ENCODE results near the gene PRRX2. TPM values are rescaled to one million over a fixed set of nuclear protein-coding genes. Genes with fewer than 3 reads are reported as not detected.

The PRRX2 gene
- total and polyA plus RNA-seq, 9 of the 15 experiments (the other 6 are each of a cell fraction or from before 2014, with no cell fraction given) = 0.21 TPM; not detected in 8

- Histone ChIP-seq H2AFZ (ENCODE audit: low read depth, low read length) (peak overlapping the region; percentile 63), H3K27ac (ENCODE audit: extremely low read depth, low read depth, low read length) (no peak overlapping the region), H3K9me1 (ENCODE audit: control insufficient read depth, insufficient read depth, low read length) (peaks cover 4% of the 10 kb centered on the region), H3K36me3 (ENCODE audit: control insufficient read depth, insufficient read depth, low read length) (no peaks in the 10 kb centered on the region), H3K9ac (ENCODE audit: insufficient read depth in 1 of 2, low read depth in 2 of 2, low read length in 2 of 2) (peak overlapping the region in 1 of 2 experiments; percentile 61; a peak in 1 of 4 replicates), H4K20me1 (replicated peaks; ENCODE audit: control insufficient read depth, insufficient read depth, low read length) (peaks cover 18% of the 10 kb centered on the region; the same call in 1 of the 2 replicates), H3K4me2 (ENCODE audit: insufficient read depth, low read length) (peak overlapping the region; percentile 1; the same call in 1 of the 2 replicates), H3K4me3 (no peak overlapping the region), H3K9me3 (replicated peaks; ENCODE audit: control insufficient read depth, insufficient read depth, low read depth, low read length) (no peaks in the 10 kb centered on the region), H3K4me1 (replicated peaks in 1 of 2; ENCODE audit: control insufficient read depth in 2 of 2, insufficient read depth in 2 of 2, low read length in 2 of 2) (peaks cover 0 to 40% of the 10 kb centered on the region in 2 experiments; a peak in 3 of 5 replicates), H3K79me2 (ENCODE audit: control insufficient read depth, insufficient read depth, low read length) (no peaks in the 10 kb centered on the region), H3K27me3 (ENCODE audit: control insufficient read depth in 2 of 2, insufficient read depth in 2 of 2, low read length in 2 of 2) (peaks cover 22 to 46% of the 10 kb centered on the region in 2 experiments)
- in situ Hi-C loops (cut with MboI) (loop anchor here (5.0 kb wide), 1 partner anchor 1525 kb away; no protein-coding TSS in a partner anchor), intact Hi-C loops (cut with micrococcal nuclease) (loop anchor here (5.0 kb wide), 1 partner anchor 1010 kb away; no protein-coding TSS in a partner anchor)
- no TSS peak for BruUV-seq (replicated peaks)
- DNase-seq (ENCODE audit: extremely low read depth in 1 of 4, low spot score in 3 of 4) (peak; percentile 65 to 76 (median 70)), FAIRE-seq (peak; percentile 59), ATAC-seq (peak; percentile 71)
- CTCF ChIA-PET (ENCODE audit: low intra/inter-chr PET ratio) = no interaction called here
- POLR2A ChIA-PET = interaction anchor here (0.6 to 0.9 kb wide), 2 partner anchors 8 to 1360 kb away, joined by 3 read pairs; no protein-coding TSS in a partner anchor
- WGBS (ENCODE audit: insufficient coverage, low coverage, missing lambda C conversion rate) = 17% methylated on average over 7 of the region's 7 CpGs
- TF ChIP-seq MAX (CRISPR knock-in tag; IDR thresholded peaks at IDR 0.05) = no peak
- TF ChIP-seq ARID3A (IDR thresholded peaks at IDR 0.05; ENCODE audit: borderline replicate concordance, low read depth, low read length) = no peak
- no peak for TF ChIP-seq ZNF274 (IDR thresholded peaks at IDR 0.05; ENCODE audit: borderline replicate concordance, low read depth, low read length)
- peak; percentile 35; the same call in 1 of the 2 replicates for TF ChIP-seq TCF7L2 (IDR thresholded peaks at IDR 0.05; ENCODE audit: low read depth, low read length)
- TF ChIP-seq FOXM1 (IDR thresholded peaks at IDR 0.05; ENCODE audit: low read depth) = no peak
- no peak for TF ChIP-seq FOXM1 (CRISPR knock-in tag; IDR thresholded peaks at IDR 0.05; ENCODE audit: low read depth)
- TF ChIP-seq ZNF143 (CRISPR knock-in tag; IDR thresholded peaks at IDR 0.05) = no peak
- no peak for TF ChIP-seq THRB (CRISPR knock-in tag; conservative IDR thresholded peaks at IDR 0.05)
- TF ChIP-seq FOXK2 (conservative IDR thresholded peaks at IDR 0.05 in 1 of 2, IDR thresholded peaks at IDR 0.05 in 1 of 2; ENCODE audit: low read depth in 2 of 2) = peak; percentile 38 to 79; a peak in 3 of 4 replicates
- TF ChIP-seq ZNF655 (CRISPR knock-in tag; IDR thresholded peaks at IDR 0.05) = no peak
- no peak for TF ChIP-seq RBM22 (IDR thresholded peaks at IDR 0.05; ENCODE audit: low read depth, low read length, poor library complexity, severe bottlenecking)
- TF ChIP-seq NR2F6 (CRISPR knock-in tag; IDR thresholded peaks at IDR 0.05) = no peak
- TF ChIP-seq ZNF408 (CRISPR knock-in tag; IDR thresholded peaks at IDR 0.05; ENCODE audit: low read depth) = no peak
- TF ChIP-seq MYBL2 (IDR thresholded peaks at IDR 0.05; ENCODE audit: low read depth) = no peak
- TF ChIP-seq MYBL2 (CRISPR knock-in tag; IDR thresholded peaks at IDR 0.05; ENCODE audit: borderline replicate concordance) = no peak
- TF ChIP-seq HMGN3 (IDR thresholded peaks at IDR 0.05; ENCODE audit: borderline replicate concordance, extremely low read depth, insufficient read length, low read depth, low read length) = no peak
- TF ChIP-seq ETV1 (tag; conservative IDR thresholded peaks at IDR 0.05; ENCODE audit: low read depth) = no peak
- TF ChIP-seq KAT7 (CRISPR knock-in tag; IDR thresholded peaks at IDR 0.05; ENCODE audit: borderline replicate concordance) = no peak
- no peak for TF ChIP-seq KHSRP (IDR thresholded peaks at IDR 0.05)
Measured at GRCh38 chr9:129682381-129682780, 16.9 kb downstream of the PRRX2 start.

Data from K562 (cell line).